GM21529 (cell line): Measurements from ENCODE around the gene HS3ST1.

Experiments used
- ATAC-seq: cut with Tn5 transposase; IDR thresholded peaks from one replicate; pipeline ENCODE4 v1.9.1; 2021; ENCODE audit not compliant: unreplicated experiment

HS3ST1 gene

DNA sequence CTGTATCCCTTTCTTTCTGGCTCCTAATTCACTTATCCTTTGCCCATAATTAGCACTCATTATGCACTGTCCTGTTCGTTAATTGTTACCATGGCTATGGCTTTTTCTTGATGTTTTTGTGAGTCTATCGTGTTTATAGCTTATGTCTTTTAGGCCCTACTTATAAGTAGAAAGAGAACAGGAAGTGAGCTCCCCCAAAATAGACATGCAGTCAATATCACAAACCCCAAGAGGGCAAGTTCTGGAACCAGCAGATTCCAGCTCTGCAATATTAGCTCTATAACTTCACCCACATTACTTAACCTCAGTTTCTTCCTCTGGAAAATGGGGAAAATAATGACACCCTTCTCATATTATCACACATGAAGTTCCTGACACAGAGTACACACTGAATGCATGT lies 7.4 kb upstream of the HS3ST1 start:
- peak; percentile 54 for ATAC-seq

GRCh38 chr4:11435557-11435956 lies 6.9 kb upstream of the HS3ST1 start:
- ATAC-seq: no peak

GRCh38 chr4:11431111-11431510 lies 2.4 kb upstream of the HS3ST1 start:
- ATAC-seq: no peak

GRCh38 chr4:11430536-11430935 lies 1.8 kb upstream of the HS3ST1 start:
- ATAC-seq: no peak

DNA sequence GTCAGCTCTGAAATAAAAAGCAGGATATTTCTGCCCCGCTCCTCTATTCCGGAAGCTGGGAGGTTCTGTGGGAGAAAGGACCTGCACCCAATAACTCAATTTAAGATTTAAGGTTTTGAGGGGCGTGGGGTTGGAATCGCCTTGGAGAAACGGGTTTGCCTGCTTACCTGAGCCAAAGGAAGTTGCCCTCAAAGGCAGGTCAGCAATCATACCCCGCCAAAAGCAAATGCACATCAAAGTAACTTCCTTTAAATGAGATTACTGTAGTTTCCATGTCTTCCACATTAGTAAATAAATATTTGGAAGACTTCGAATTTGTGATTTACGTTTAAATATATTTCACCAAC lies 978 bp upstream of the HS3ST1 start:
- no peak for ATAC-seq

DNA sequence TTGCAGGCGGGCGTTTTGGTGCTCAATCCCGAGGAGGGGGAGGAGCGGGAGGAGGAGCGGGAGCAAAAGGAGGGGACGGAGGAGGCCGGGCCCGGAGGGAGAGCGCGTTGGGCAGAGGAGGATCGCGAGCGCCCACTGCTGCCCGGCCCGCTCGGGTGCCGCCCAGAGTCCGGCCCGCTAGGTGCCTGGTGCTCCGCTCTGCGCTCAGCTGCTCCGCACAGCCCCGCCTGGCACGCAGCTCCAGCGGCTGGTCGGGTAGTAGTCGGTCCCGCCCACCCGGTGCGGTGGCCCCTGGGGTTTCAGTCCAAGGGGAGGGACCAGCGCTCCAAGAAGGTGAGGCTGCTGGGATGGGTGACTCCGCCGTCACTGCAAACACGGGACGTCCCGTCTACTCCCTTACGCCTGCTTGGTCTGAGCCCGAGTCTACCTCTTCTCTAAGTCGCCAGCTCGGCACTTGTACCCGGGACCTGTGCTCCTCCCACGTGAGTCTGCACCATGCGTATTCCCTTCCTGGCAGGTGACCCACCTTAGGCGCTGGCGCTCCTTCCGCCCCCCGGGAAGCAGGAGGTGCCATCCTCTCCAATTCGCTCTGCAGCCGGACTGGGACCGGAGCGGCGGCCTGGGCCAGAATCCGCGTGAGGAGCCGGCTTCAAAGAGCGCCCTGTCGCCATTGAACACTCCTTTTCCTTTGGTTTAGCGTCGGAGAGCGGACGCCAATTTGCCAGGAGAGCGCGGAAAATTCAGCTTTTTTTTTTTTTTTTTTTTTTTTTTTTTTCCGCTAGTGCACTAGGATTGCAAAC lies 405 bp upstream of the HS3ST1 start:
- peak; percentile 81 for ATAC-seq

- ATAC-seq: no peak
Measured at GRCh38 chr4:11427121-11427996, 1.3 kb downstream of the HS3ST1 start.

DNA sequence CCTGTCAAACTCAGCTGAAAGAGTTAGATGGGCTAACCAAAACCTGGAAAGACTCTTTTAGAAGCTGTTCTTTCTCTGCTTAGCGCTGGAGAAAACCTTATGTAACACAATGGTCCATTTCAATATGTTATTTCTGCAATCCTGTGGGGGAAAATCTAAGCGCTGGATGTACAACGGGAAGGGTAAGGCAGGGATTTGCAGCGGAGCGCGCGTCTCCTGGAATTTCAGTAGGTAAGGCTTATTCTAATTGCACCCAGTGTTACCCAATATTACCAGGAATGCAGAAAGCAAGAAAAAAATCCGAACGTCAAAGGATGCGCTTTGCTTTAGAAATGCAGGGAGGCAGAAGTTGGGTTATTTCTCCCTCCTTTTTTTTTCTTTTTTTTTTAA lies 2.0 kb downstream of the HS3ST1 start:
- ATAC-seq: no peak

- ATAC-seq: no peak
Measured at GRCh38 chr4:11426003-11426402, 2.7 kb downstream of the HS3ST1 start.

- no peak for ATAC-seq
Measured at GRCh38 chr4:11424856-11425255, 3.8 kb downstream of the HS3ST1 start.

- no peak for ATAC-seq
Measured at GRCh38 chr4:11424000-11424399, 4.7 kb downstream of the HS3ST1 start.

DNA sequence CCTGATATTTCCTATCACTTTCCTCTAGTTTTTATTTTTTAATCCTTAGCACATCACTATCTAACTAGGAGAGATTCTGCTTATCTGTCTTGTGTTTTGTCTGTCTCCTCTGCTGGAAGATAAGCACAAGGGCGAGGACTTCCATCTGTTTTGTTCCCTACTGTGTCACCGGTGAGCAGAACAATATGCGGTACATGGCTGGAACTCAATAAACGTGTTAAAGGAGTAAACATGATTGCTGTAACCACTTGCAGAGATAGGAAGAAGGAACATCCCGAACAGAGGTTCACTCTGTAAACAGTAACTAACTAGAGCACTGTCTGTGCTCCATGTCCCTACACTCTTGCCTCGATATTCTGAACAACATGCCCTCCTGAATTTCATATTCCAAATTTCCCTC lies 5.2 kb downstream of the HS3ST1 start:
- no peak for ATAC-seq

DNA sequence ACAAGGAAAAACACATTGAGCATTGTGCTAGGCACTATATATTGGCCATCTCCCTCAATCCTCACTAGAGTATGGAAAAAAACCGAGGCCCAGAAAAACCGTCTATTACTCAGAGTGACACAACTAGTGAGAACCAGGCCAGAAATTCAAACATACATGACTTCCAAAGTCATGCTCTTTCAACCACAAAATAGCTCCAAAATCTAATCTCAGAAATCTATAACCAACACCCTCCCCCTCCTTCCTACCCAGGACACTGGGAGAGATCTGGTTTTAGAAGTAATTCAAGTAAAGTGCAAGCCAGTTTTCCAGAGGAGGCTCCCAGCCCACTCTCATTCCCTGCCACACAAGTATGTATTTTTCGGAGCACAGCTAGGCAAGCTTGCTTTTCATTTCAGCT lies 7.6 kb downstream of the HS3ST1 start:
- ATAC-seq: no peak

- no peak for ATAC-seq
Measured at GRCh38 chr4:11420327-11420726, 8.4 kb downstream of the HS3ST1 start.

DNA sequence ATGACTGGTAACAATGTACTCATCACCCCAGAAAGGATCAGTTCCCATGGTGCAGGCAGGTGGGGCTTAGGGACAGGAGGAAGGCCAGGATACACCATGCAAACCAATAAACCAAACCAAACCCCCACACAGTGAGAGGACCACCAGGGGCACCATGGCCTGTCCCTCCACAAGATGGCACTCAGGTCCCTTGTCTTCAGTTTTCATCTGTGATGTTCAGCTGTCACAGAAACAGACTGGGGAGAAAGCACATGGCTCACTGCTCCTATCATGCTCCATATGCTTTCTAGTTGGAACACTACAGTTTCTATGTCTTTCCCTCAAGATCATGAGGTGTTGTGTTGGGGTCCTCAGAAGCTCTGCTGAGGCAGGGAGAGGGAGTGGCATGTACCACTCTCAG lies 10.1 kb downstream of the HS3ST1 start:
- no peak for ATAC-seq

- no peak for ATAC-seq
Measured at GRCh38 chr4:11416767-11417113, 12.0 kb downstream of the HS3ST1 start.

DNA sequence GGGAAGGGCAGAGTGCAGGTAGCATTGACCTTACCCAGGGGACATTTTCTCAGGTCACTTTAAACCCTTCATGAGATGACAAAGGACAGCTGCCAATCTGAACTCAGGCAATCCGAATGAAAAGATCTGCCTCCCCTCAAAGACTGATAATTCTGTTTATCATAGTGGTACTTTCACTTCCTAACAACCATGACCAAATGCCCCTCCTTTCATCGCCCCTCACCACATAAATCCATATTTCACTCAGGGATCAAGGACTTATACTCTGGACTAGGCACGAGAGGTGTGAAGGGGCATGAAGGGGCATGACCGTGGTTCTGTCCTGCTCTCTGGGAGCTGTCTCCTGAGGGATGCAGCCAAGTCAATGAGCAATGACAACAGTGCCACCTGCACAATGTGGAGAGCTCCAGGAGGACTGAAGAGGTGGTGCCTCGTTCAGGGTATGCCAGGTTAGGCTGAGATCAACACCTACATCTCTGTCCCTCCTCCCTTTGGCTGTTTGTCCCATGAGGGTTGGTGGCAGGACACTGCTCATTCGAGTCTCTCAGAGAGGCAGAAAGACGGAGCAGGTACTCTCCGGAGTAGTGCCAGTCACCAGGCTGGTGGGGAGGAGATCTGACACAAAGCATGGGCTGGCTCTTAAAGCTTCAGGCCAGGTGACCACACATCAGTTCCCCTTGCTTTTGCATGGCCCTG lies 12.5 kb downstream of the HS3ST1 start:
- peak; percentile 25 for ATAC-seq

GRCh38 chr4:11415409-11416070 lies 13.2 kb downstream of the HS3ST1 start:
- peak; percentile 83 for ATAC-seq

GRCh38 chr4:11412211-11412610 lies 16.5 kb downstream of the HS3ST1 start:
- ATAC-seq: no peak

- ATAC-seq: no peak
Measured at GRCh38 chr4:11409632-11410031, 19.1 kb downstream of the HS3ST1 start.

GRCh38 chr4:11408233-11408967 lies 20.3 kb downstream of the HS3ST1 start:
- no peak for ATAC-seq
